Keratinocyte (primary cell): ENCODE results near the gene LAMA3. TPM values are rescaled to one million over a fixed set of nuclear protein-coding genes. Genes with fewer than 3 reads are reported as not detected.

Experiments
- DNase-seq: peaks from one replicate; pipeline ENCODE4 v3.0.0-alpha.2; 2011; ENCODE audit warnings: low read depth, missing footprints, low spot score
- FAIRE-seq: peaks from 2 replicates; lab custom pipeline; 2011; peaks lifted over from hg19 to GRCh38; lab: Jason Lieb, UNC
- H2AFZ ChIP-seq: 2 replicates; pipeline ENCODE4 v1.6.0; 2012; ENCODE audit warnings: low read length, control low read depth, inconsistent platforms; ENCODE audit not compliant: control insufficient read depth
- H3K27ac ChIP-seq: 2 replicates; pipeline ENCODE4 v1.5.1; 2011; ENCODE audit warnings: low read length; ENCODE audit not compliant: control insufficient read depth, insufficient read depth
- H3K27me3 ChIP-seq: 3 replicates; pipeline ENCODE4 v1.6.0; 2011; ENCODE audit warnings: low read length; ENCODE audit not compliant: control insufficient read depth, insufficient read depth; ENCODE audit errors: extremely low read depth
- H3K36me3 ChIP-seq, 2 experiments: 2 replicates in 1 of 2; 3 replicates in 1 of 2; pipeline ENCODE4 v1.5.1; 2011; ENCODE audit warnings: low read length in 2 of 2, mild to moderate bottlenecking in 1 of 2; ENCODE audit not compliant: control insufficient read depth in 2 of 2, insufficient read depth in 2 of 2; ENCODE audit errors: extremely low read depth in 1 of 2
- H3K4me1 ChIP-seq: 3 replicates; pipeline ENCODE4 v1.5.1; 2011; ENCODE audit warnings: low read length; ENCODE audit not compliant: control insufficient read depth, insufficient read depth; ENCODE audit errors: extremely low read depth
- H3K4me2 ChIP-seq: 3 replicates; pipeline ENCODE4 v1.6.0; 2011; ENCODE audit warnings: low read depth, low read length; ENCODE audit not compliant: control insufficient read depth, insufficient read depth; ENCODE audit errors: extremely low read depth
- H3K4me3 ChIP-seq, 3 experiments: fragments of 200-600 bp in 1 of 3; sonication (generic) in 1 of 3; 2 replicates in 2 of 3; 3 replicates in 1 of 3; pipeline ENCODE4 v1.5.1; 2011 to 2016; ENCODE audit warnings: low read length in 3 of 3, mild to moderate bottlenecking in 3 of 3, control low read depth in 2 of 3, inconsistent platforms in 1 of 3, low read depth in 1 of 3, mixed read lengths in 1 of 3, mixed run types in 1 of 3, moderate library complexity in 1 of 3; ENCODE audit not compliant: control insufficient read depth in 2 of 3, insufficient read depth in 2 of 3; ENCODE audit errors: extremely low read depth in 1 of 3
- H3K79me2 ChIP-seq: 2 replicates; pipeline ENCODE4 v1.6.0; 2012; ENCODE audit warnings: low read length; ENCODE audit not compliant: control insufficient read depth, insufficient read depth
- H3K9ac ChIP-seq: 3 replicates; pipeline ENCODE4 v1.6.0; 2011; ENCODE audit warnings: low read length; ENCODE audit not compliant: control insufficient read depth, insufficient read depth; ENCODE audit errors: extremely low read depth
- H3K9me1 ChIP-seq: 3 replicates; pipeline ENCODE4 v1.6.0; 2011; ENCODE audit warnings: low read length; ENCODE audit not compliant: control insufficient read depth, insufficient read depth; ENCODE audit errors: extremely low read depth
- H3K9me3 ChIP-seq: 2 replicates; pipeline ENCODE4 v1.5.1; 2012; ENCODE audit warnings: low read depth, low read length; ENCODE audit not compliant: control insufficient read depth
- H4K20me1 ChIP-seq: 3 replicates; pipeline ENCODE4 v1.6.0; 2011; ENCODE audit warnings: low read length; ENCODE audit not compliant: control insufficient read depth, insufficient read depth; ENCODE audit errors: extremely low read depth
- CTCF ChIP-seq, 3 experiments: IDR thresholded peaks in 1 of 3; conservative IDR thresholded peaks in 1 of 3; optimal IDR thresholded peaks in 1 of 3; 2 replicates in 2 of 3; 3 replicates in 1 of 3; pipeline versions ENCODE3 to v1.5.1; 2011; ENCODE audit warnings: low read length in 3 of 3, mild to moderate bottlenecking in 3 of 3, moderate library complexity in 2 of 3, control low read depth in 1 of 3, inconsistent platforms in 1 of 3; ENCODE audit not compliant: insufficient read depth in 2 of 3; ENCODE audit errors: extremely low read depth in 1 of 3
- EZH2 ChIP-seq: IDR thresholded peaks from one replicate; pipeline ENCODE4 v1.6.1; 2012; ENCODE audit warnings: inconsistent platforms, mild to moderate bottlenecking, low read length, moderate library complexity
- dilution Hi-C: fragments of 300-500 bp; cut with MboI; formaldehyde crosslinking; loops from one replicate; pipeline ENCODE4 v1.7.0; 2020; ENCODE audit warnings: low sequenced_read_pairs; ENCODE audit not compliant: extremely low pct_ligation_motif_present
- polyA plus RNA-seq, 5 experiments: library from polyadenylated mRNA; depleted of rRNA in 3 of 5; stranded (reverse) in 3 of 5; stranded (forward) in 1 of 5; unstranded in 1 of 5; fragments of >200 nt; gene quantifications; 1 replicate in 1 of 5; 2 replicates in 3 of 5; 3 replicates in 1 of 5; pipeline versions ENCODE4 v1.2.1 to v1.2.3, GENCODE V29; 2011 to 2012; ENCODE audit warnings: missing spikeins in 2 of 5, low read depth in 1 of 5, low replicate concordance in 1 of 5

LAMA3 gene
- polyA plus RNA-seq, 1 donor (not counting 4 experiments of a cell fraction or from before 2014, with no cell fraction given): 1,944 TPM

- no peak overlapping the region for H3K27ac ChIP-seq
- no peaks in the 10 kb centered on the region for H3K9me3 ChIP-seq
- DNase-seq: no peak
- H4K20me1 ChIP-seq: no peaks in the 10 kb centered on the region
- no peaks in the 10 kb centered on the region for H3K4me1 ChIP-seq
- no peak for FAIRE-seq
- no peaks in the 10 kb centered on the region for H3K27me3 ChIP-seq
- H3K4me2 ChIP-seq: no peak overlapping the region
- H3K9me1 ChIP-seq: no peaks in the 10 kb centered on the region
- no peaks in the 10 kb centered on the region for H3K36me3 ChIP-seq
- H3K9ac ChIP-seq: no peak overlapping the region
- no peak for TF ChIP-seq EZH2
- TF ChIP-seq CTCF (optimal IDR thresholded peaks at IDR 0.05 in 1 of 3, IDR thresholded peaks at IDR 0.05 in 1 of 3, conservative IDR thresholded peaks at IDR 0.05 in 1 of 3; ENCODE audit: extremely low read depth in 1 of 3, insufficient read depth in 2 of 3, low read length in 3 of 3): no peak
- dilution Hi-C loops: no loop called here
- H3K4me3 ChIP-seq: no peak overlapping the region
- no peaks in the 10 kb centered on the region for H3K79me2 ChIP-seq
- H2AFZ ChIP-seq: no peak overlapping the region
These were observed 72.7 kb downstream of the LAMA3 start for GRCh38 chr18:23761941-23762340.

- dilution Hi-C loops: no loop called here
- TF ChIP-seq CTCF (optimal IDR thresholded peaks at IDR 0.05 in 1 of 3, IDR thresholded peaks at IDR 0.05 in 1 of 3, conservative IDR thresholded peaks at IDR 0.05 in 1 of 3; ENCODE audit: extremely low read depth in 1 of 3, insufficient read depth in 2 of 3, low read length in 3 of 3) (no peak), EZH2 (no peak)
- no peak for FAIRE-seq
- no peak overlapping the region for H3K4me2 ChIP-seq
- H3K79me2 ChIP-seq: no peaks in the 10 kb centered on the region
- H3K9ac ChIP-seq: no peak overlapping the region
- H3K9me3 ChIP-seq: no peaks in the 10 kb centered on the region
- no peak overlapping the region for H2AFZ ChIP-seq
- H3K4me1 ChIP-seq: no peaks in the 10 kb centered on the region
- DNase-seq: no peak
- H3K4me3 ChIP-seq: no peak overlapping the region
- H4K20me1 ChIP-seq: no peaks in the 10 kb centered on the region
- no peak overlapping the region for H3K27ac ChIP-seq
- H3K36me3 ChIP-seq: no peaks in the 10 kb centered on the region
- no peaks in the 10 kb centered on the region for H3K27me3 ChIP-seq
- no peaks in the 10 kb centered on the region for H3K9me1 ChIP-seq
These were observed 74.1 kb downstream of the LAMA3 start for GRCh38 chr18:23763343-23763742.
